Measurements from ENCODE around the gene AGAP1.

GRCh38 chr2:235677276-235677788 is 183.5 kb downstream of the AGAP1 start:
- TF ChIP-seq CTCF (IDR thresholded peaks at IDR 0.05) (no peak), POLR2A (IDR thresholded peaks at IDR 0.05) (no peak)

All from uterus (tissue), 2 donors.